Measurements from ENCODE around the gene PCDHA1. TPM values are rescaled to one million over a fixed set of nuclear protein-coding genes. Genes with fewer than 3 reads are reported as not detected.
"Not testable (repeated sequence)": the region's sequence is repeated elsewhere in the genome, so short reads cannot be mapped to it uniquely, and the experiment has no call there.

Gene PCDHA1
- total RNA-seq, 1 donor = not detected

DNA sequence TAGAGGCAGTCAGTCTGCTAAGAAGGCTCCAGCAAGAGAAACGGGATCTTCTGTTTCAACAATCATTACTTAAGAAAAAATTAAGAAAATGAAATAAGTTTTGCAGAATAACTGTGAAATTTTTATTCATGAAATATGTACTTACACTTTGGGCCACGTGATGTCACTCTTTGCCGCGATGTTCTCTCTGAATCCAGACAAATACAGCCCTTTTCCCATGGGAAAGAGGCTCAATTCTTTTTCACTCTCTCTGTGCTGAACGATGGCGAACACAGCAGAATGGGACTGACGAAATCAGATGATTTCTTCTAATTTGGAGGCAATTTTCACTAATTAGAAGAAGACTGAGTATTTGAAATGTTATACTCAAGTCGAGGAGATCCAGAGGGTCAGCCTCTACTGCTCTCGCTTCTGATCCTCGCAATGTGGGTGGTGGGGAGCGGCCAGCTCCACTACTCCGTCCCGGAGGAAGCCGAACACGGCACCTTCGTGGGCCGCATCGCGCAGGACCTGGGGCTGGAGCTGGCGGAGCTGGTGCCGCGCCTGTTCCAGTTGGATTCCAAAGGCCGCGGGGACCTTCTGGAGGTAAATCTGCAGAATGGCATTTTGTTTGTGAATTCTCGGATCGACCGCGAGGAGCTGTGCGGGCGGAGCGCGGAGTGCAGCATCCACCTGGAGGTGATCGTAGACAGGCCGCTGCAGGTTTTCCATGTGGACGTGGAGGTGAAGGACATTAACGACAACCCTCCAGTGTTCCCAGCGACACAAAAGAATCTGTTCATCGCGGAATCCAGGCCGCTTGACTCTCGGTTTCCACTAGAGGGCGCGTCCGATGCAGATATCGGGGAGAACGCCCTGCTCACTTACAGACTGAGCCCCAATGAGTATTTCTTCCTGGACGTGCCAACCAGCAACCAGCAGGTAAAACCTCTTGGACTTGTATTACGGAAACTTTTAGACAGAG is 62.5 kb downstream of the PCDHA1 start, which contains the start of gene PCDHA9:
PCDHA9 (plus strand) TSS at position 244 of the 964 bp plus-strand sequence; CDS start at position 358, 114 bp downstream.
- DNase-seq (ENCODE audit: low read depth in 2 of 3, low spot score in 2 of 3) = not testable (repeated sequence)

- DNase-seq (ENCODE audit: low read depth in 2 of 3, low spot score in 2 of 3) = not testable (repeated sequence)
Measured at GRCh38 chr5:140849831-140850634, 64.1 kb downstream of the PCDHA1 start.

- DNase-seq (ENCODE audit: low read depth in 2 of 3, low spot score in 2 of 3) = peak in 1 of 3 donors; percentile 24
Measured at GRCh38 chr5:140855772-140856674, 70.1 kb downstream of the PCDHA1 start, which contains the start of gene PCDHA10. TSS of gene PCDHA10 (plus strand) at chr5:140855897. CDS start at chr5:140856049, 152 bp downstream.

- no peak for DNase-seq (ENCODE audit: low read depth in 2 of 3, low spot score in 2 of 3)
Measured at GRCh38 chr5:140857177-140857986, 71.4 kb downstream of the PCDHA1 start.

GRCh38 chr5:140857987-140858240 is 72.0 kb downstream of the PCDHA1 start:
- DNase-seq (ENCODE audit: low read depth in 2 of 3, low spot score in 2 of 3) = no peak

- no peak for DNase-seq (ENCODE audit: low read depth in 2 of 3, low spot score in 2 of 3)
Measured at GRCh38 chr5:140862441-140863295, 76.7 kb downstream of the PCDHA1 start.

DNA sequence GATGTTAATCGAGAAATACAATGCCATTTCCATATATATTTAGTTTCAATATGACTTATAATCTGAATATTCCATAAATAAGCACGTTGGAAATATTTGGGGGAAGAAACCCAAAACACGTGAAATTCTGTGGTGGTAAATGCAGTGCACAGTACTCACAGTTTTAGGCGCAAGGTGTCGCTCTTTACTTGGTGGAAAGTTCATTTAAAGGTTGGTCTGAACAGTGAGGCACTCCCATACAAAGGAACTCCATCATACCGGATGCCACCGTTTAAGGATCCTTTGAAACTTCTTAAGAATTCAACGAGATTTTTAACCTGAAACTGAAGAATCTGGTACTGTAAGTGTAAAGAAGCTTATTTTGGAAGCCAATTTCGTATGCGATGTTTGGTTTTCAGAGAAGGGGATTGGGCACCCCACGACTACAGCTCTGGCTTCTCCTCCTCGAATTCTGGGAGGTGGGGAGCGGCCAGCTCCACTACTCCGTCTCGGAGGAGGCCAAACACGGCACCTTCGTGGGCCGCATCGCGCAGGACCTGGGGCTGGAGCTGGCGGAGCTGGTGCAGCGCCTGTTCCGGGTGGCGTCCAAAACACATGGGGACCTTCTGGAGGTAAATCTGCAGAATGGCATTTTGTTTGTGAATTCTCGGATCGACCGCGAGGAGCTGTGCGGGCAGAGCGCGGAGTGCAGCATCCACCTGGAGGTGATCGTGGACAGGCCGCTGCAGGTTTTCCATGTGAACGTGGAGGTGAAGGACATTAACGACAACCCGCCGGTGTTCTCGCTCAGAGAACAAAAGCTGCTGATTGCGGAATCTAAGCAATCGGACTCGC is 83.0 kb downstream of the PCDHA1 start, which contains the start of gene PCDHA11:
PCDHA11 (plus strand) TSS at position 237 of the 834 bp plus-strand sequence; CDS start at position 384, 147 bp downstream.
- peak in 1 of 3 donors; percentile 1 for DNase-seq (ENCODE audit: low read depth in 2 of 3, low spot score in 2 of 3)

GRCh38 chr5:140869555-140869886 is 83.6 kb downstream of the PCDHA1 start:
- DNase-seq (ENCODE audit: low read depth in 2 of 3, low spot score in 2 of 3) = no peak

DNA sequence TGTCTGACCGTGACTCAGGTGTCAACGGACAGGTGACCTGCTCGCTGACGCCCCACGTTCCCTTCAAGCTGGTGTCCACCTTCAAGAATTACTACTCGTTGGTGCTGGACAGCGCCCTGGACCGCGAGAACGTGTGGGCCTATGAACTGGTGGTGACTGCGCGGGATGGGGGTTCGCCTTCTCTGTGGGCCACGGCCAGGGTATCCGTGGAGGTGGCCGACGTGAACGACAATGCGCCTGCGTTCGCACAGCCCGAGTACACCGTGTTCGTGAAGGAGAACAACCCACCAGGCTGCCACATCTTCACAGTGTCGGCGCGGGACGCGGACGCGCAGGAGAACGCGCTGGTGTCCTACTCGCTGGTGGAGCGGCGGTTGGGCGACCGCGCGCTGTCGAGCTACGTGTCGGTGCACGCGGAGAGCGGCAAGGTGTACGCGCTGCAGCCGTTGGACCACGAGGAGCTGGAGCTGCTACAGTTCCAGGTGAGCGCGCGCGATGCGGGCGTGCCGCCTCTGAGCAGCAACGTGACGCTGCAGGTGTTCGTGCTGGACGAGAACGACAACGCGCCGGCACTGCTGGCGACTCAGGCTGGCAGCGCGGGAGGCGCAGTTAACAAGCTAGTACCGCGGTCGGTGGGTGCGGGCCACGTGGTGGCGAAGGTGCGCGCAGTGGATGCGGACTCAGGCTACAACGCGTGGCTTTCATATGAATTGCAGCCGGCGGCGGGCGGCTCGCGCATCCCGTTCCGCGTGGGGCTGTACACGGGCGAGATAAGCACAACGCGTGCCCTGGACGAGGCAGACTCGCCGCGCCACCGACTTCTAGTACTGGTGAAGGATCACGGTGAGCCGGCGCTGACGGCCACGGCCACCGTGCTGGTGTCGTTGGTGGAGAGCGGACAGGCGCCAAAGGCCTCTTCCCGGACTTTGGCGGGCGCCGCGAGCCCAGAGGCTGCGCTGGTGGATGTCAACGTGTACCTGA is 84.6 kb downstream of the PCDHA1 start:
- no peak for DNase-seq (ENCODE audit: low read depth in 2 of 3, low spot score in 2 of 3)

GRCh38 chr5:140875085-140876065 is 89.4 kb downstream of the PCDHA1 start, which contains the start of gene PCDHA12:
TSS of gene PCDHA12 (plus strand) at chr5:140875308. CDS start at chr5:140875473, 165 bp downstream.
- DNase-seq (ENCODE audit: low read depth in 2 of 3, low spot score in 2 of 3) = no peak

DNA sequence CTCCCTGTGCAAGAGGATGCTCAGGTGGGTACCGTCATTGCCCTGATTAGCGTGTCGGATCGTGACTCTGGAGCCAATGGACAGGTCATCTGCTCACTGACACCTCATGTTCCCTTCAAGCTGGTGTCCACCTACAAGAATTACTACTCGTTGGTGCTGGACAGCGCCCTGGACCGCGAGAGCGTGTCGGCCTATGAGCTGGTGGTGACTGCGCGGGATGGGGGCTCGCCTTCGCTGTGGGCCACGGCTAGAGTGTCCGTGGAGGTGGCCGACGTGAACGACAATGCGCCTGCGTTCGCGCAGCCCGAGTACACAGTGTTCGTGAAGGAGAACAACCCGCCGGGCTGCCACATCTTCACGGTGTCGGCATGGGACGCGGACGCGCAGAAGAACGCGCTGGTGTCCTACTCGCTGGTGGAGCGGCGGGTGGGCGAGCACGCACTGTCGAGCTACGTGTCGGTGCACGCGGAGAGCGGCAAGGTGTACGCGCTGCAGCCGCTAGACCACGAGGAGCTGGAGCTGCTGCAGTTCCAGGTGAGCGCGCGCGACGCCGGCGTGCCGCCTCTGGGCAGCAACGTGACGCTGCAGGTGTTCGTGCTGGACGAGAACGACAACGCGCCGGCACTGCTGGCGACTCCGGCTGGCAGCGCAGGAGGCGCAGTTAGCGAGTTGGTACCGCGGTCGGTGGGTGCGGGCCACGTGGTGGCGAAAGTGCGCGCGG is 90.8 kb downstream of the PCDHA1 start:
- DNase-seq (ENCODE audit: low read depth in 2 of 3, low spot score in 2 of 3) = not testable (repeated sequence)

GRCh38 chr5:140877262-140877581 is 91.3 kb downstream of the PCDHA1 start:
- no peak for DNase-seq (ENCODE audit: low read depth in 2 of 3, low spot score in 2 of 3)

- no peak for DNase-seq (ENCODE audit: low read depth in 2 of 3, low spot score in 2 of 3)
Measured at GRCh38 chr5:140881889-140882590, 96.1 kb downstream of the PCDHA1 start, which contains the start of gene PCDHA13. TSS of gene PCDHA13 (plus strand) at chr5:140882124. CDS start at chr5:140882269, 145 bp downstream.

DNA sequence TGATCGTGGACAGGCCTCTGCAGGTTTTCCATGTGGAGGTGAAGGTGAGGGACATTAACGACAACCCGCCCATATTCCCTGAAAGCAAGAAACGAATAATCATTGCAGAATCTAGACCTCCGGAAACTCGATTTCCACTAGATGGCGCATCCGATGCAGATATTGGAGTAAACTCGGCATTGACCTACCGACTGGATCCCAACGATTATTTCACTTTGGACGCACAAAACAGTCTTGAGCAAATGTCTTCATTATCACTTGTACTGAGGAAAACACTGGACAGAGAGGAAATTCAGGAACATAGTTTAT is 96.6 kb downstream of the PCDHA1 start:
- DNase-seq (ENCODE audit: low read depth in 2 of 3, low spot score in 2 of 3) = no peak

Data from hematopoietic multipotent progenitor cell (in vitro differentiated cells).